ENCODE results near the gene ACRBP. TPM values are rescaled to one million over a fixed set of nuclear protein-coding genes. Genes with fewer than 3 reads are reported as not detected.

The ACRBP gene
- total RNA-seq, 1 donor from 2014 or later = 0.39 TPM

Other genes with a start within 250 kb of the ACRBP start
- gene CD27, start 202.5 kb downstream of the ACRBP start, total RNA-seq = not detected in 2 replicates
- gene TAPBPL, start 195.4 kb downstream of the ACRBP start, total RNA-seq = 13.5 and 30.0 TPM in 2 replicates
- 1.5 and 3.3 TPM in 2 replicates for gene VAMP1, start 176.8 kb downstream of the ACRBP start, total RNA-seq
- gene MRPL51, start 154.2 kb downstream of the ACRBP start, total RNA-seq = 70.5 and 106 TPM in 2 replicates
- gene NCAPD2, start 153.3 kb downstream of the ACRBP start, total RNA-seq = 22.3 and 52.6 TPM in 2 replicates
- 4,334 and 4,542 TPM in 2 replicates for gene GAPDH, start 112.9 kb downstream of the ACRBP start, total RNA-seq
- 8.3 and 15.4 TPM in 2 replicates for gene IFFO1, start 91.4 kb downstream of the ACRBP start, total RNA-seq
- gene NOP2, start 79.1 kb downstream of the ACRBP start, total RNA-seq = 10.4 and 13.4 TPM in 2 replicates
- gene CHD4, start 40.1 kb downstream of the ACRBP start, total RNA-seq = 181 and 200 TPM in 2 replicates
- gene LPAR5, start 11.5 kb downstream of the ACRBP start, total RNA-seq = under 0.01 TPM in 1 of 2 replicates, not detected in the other
- 31.1 and 41.1 TPM in 2 replicates for gene ING4, start 15.7 kb upstream of the ACRBP start, total RNA-seq
- 6.4 and 11.6 TPM in 2 replicates for gene ZNF384, start 41.9 kb upstream of the ACRBP start, total RNA-seq
- not detected in 2 replicates for gene PIANP, start 53.4 kb upstream of the ACRBP start, total RNA-seq
- 35.8 and 50.4 TPM in 2 replicates for gene COPS7A, start 76.6 kb upstream of the ACRBP start, total RNA-seq
- gene MLF2, start 105.7 kb upstream of the ACRBP start, total RNA-seq = 76.4 and 115 TPM in 2 replicates
- gene PTMS, start 118.9 kb upstream of the ACRBP start, total RNA-seq = 43.3 and 50.8 TPM in 2 replicates
- gene LAG3, start 125.1 kb upstream of the ACRBP start, total RNA-seq = under 0.01 and 0.13 TPM in 2 replicates
- gene CD4, start 142.1 kb upstream of the ACRBP start, total RNA-seq = not detected in 2 replicates
- gene GPR162, start 174.4 kb upstream of the ACRBP start, total RNA-seq = 0.51 and 0.76 TPM in 2 replicates
- gene P3H3, start 181.0 kb upstream of the ACRBP start, total RNA-seq = 18.2 and 22.6 TPM in 2 replicates
- gene GNB3, start 193.5 kb upstream of the ACRBP start, total RNA-seq = 0.13 and 0.25 TPM in 2 replicates
- 5.7 and 11.8 TPM in 2 replicates for gene CDCA3, start 203.9 kb upstream of the ACRBP start, total RNA-seq
- 82.5 and 83.7 TPM in 2 replicates for gene USP5, start 204.7 kb upstream of the ACRBP start, total RNA-seq
- gene TPI1, start 220.1 kb upstream of the ACRBP start, total RNA-seq = 778 and 977 TPM in 2 replicates
- 2.9 and 3.3 TPM in 2 replicates for gene SPSB2, start 225.9 kb upstream of the ACRBP start, total RNA-seq